ENCODE data around the gene TOGARAM1. TPM values are rescaled to one million over a fixed set of nuclear protein-coding genes. Genes with fewer than 3 reads are reported as not detected.

TOGARAM1 gene, protein sequence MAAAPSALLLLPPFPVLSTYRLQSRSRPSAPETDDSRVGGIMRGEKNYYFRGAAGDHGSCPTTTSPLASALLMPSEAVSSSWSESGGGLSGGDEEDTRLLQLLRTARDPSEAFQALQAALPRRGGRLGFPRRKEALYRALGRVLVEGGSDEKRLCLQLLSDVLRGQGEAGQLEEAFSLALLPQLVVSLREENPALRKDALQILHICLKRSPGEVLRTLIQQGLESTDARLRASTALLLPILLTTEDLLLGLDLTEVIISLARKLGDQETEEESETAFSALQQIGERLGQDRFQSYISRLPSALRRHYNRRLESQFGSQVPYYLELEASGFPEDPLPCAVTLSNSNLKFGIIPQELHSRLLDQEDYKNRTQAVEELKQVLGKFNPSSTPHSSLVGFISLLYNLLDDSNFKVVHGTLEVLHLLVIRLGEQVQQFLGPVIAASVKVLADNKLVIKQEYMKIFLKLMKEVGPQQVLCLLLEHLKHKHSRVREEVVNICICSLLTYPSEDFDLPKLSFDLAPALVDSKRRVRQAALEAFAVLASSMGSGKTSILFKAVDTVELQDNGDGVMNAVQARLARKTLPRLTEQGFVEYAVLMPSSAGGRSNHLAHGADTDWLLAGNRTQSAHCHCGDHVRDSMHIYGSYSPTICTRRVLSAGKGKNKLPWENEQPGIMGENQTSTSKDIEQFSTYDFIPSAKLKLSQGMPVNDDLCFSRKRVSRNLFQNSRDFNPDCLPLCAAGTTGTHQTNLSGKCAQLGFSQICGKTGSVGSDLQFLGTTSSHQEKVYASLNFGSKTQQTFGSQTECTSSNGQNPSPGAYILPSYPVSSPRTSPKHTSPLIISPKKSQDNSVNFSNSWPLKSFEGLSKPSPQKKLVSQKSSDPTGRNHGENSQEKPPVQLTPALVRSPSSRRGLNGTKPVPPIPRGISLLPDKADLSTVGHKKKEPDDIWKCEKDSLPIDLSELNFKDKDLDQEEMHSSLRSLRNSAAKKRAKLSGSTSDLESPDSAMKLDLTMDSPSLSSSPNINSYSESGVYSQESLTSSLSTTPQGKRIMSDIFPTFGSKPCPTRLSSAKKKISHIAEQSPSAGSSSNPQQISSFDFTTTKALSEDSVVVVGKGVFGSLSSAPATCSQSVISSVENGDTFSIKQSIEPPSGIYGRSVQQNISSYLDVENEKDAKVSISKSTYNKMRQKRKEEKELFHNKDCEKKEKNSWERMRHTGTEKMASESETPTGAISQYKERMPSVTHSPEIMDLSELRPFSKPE (N-terminal part only)
- 10.0 TPM for polyA plus RNA-seq (2013, experiment 1 of 2; ENCODE audit: insufficient read length)
- polyA plus RNA-seq (2013, experiment 2 of 2; ENCODE audit: insufficient read length), result 10.3 TPM

DNA sequence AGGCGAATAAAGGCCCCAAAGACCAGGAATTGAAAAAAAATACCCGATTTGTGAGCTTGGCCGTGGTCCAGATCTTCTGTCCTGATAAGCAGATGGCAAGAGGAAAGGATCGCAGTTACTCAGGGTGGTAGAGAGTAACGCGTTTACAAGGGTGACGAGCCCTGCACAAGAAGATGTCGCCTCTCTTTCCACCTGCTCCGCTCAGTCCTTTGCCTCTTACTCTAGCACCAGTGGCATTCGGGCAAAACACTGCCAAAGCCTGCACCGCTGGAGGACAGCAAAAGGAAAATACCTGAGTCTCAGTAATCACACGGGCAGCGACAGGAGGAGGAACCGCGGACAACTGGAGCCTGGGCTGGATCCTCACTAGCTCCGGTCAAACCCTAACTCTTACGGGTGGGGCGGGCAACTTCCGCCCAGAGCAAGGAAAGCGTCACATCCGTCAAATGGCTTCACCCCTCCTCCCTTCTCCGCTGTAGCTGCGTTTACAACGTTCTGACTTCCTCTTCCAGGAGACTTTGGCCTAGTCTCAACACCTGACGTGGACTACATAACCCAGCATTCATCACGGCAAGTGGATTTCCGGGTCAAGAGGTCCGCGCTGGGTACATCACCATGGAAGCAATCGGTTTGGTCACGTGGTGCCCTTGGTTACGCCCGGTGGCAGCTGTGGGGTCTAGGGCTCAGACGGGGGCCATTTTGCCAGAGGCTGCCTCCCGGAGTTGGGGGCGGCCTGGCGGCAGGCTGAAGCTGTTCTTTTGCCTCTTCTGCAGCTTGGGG lies at the start of gene TOGARAM1, which contains the start of gene KLHL28:
TOGARAM1 (plus strand) TSS at position 637 of the 780 bp plus-strand sequence. CDS start 232 bp downstream, outside the sequence.
KLHL28 (minus strand) TSS at position 394 of the 780 bp plus-strand sequence. CDS start 16,019 bp downstream, outside the sequence.
- DNase-seq, result peak; percentile 100

DNA sequence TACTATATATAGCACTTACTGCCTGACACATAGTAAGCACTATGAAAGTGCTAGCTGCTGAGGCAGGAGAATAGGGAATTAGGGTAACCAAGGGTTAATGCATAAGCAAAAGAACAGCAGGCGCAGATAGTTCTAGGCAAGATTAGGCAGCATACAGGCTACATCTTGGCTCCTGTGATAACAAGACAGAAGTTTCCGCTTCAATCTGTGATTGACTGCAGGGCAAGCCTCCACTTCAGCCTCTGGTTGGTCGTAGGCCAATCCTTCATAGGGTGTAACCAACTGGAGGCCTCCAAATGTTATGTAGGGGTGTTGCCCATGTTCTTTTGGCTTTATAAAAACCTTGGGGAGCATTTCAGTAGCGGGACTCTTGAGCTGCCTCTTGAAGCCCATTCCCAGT lies 47.1 kb upstream of the TOGARAM1 start:
- DNase-seq, result peak; percentile 36

DNA sequence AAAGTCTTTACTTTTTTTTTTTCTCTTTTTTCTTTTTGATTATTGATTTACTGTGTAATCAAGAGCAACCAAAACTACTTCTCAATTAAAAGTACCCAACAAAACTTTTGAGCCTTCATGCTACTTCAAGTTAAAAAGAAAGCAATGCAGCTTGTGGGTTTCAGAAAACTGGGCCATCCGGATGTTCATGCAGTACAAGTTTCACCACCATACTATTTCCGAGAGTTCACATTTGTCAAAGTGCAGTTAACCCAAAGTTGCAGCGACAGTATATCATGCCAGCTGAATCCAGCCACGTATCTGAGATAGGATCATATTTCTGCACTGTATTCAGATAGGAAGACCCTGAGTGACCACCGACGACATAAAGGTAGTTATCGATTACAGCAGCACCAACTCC lies 33.2 kb upstream of the TOGARAM1 start:
- no peak for DNase-seq

DNA sequence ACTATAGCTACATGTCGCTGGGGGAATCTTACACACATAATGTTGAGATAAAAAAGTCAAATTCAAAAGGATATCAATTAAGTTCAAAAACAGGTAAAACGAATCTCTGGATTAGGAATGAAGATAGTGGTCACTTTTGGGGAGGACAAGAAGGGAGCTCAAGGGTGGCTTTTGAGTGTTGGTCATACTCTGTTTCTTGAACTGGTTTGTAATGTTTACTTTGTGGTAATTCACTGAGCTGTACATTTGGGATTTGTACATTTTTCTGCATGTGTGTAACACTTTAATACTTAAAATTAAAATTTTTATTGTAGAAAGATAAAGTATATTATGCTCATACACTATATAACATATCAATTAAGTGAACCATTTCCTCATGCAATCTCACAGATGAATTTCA lies 26.8 kb upstream of the TOGARAM1 start:
- DNase-seq, result no peak

DNA sequence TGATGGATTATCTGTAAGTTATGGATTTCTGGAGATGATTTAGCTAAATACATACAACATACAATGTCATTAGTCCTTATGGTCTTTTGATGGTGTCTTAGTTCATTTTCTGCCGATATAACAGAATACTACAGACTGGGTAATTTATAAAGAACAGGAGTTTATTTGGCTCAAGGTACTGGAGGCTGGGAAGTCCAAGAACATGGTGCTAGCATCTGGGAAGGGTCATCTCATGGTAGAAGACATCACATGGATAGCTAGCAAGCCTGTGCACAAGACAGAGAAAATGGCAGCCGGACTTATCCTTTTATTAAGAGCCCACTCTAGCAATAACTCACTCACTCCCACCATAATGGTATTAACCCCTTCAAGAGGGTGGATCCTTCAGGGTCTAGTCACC lies 24.4 kb upstream of the TOGARAM1 start:
- DNase-seq, result no peak

DNA sequence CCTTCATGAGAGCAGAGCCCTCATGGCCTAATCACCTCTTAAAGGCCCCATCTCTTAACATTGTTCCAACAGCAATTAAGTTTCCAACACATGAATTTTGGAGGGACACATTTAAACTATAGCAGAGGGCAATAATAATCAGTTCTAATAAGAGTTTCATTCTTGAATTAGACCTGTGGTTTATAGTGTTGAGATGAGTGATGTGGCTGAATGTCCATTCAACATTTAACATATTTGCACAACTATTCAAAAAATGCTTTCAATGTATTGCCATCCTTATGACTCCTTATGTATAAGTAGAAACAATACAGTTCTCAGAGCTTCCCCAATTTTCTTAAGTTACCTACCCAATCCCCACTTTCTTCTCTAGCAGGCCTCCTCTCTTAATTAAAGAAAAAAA lies 21.8 kb upstream of the TOGARAM1 start:
- peak; percentile 84 for DNase-seq

DNA sequence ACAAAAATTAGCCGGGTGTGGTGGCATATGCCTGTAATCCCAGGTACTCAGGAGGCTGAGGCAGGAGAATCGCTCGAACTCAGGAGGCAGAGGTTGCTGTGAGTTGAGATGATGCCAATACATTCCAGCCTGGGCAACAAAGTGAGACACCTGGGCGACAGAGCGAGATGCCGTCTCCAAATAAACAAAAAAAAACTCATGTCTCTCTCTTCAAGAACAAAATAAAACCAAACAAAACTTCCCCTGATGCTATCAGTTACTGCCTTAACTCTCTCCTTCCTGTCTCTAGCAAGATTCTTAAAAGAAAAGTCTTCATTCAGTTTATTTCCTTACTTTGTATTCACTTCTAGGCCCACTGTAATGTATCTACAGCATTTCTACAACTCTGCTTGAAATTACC lies 21.0 kb upstream of the TOGARAM1 start:
- no peak for DNase-seq

DNA sequence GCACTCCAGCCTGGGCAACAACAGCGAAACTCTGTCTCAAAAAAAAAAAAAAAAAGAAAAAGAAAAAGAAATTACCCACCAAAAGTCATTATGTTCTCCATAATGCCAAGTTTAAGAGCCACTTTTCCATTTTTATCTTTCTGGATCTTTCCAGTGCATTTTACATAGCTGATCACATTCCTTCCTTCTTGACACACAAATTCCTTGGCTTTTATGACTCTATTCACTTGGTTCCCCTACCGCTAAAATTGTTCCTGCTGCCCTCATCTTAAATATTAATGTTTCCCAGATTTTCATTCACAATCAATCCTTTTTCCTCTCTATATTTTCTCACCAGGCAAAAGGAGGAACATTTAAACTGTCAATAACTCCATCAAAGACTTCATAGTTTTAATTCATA lies 20.4 kb upstream of the TOGARAM1 start:
- DNase-seq, result peak; percentile 43

DNA sequence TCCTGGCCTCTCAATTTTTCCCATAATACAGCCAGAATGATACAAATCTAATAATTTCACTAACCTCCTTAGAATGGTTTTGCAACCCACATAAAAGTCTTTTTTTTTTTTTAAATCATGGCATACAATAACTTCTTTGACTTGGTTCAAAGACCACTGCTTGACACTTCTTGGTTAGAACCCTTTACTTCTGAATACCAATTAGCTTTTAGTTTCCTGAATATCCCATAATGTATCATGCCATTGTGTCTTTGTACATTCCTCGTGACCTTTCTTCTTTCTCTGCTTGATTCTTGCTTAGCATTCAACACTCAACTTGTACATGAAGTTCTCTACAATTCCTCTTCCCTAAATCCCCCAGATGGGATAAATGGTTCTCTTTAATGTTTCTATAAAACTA lies 19.6 kb upstream of the TOGARAM1 start:
- DNase-seq, result no peak

DNA sequence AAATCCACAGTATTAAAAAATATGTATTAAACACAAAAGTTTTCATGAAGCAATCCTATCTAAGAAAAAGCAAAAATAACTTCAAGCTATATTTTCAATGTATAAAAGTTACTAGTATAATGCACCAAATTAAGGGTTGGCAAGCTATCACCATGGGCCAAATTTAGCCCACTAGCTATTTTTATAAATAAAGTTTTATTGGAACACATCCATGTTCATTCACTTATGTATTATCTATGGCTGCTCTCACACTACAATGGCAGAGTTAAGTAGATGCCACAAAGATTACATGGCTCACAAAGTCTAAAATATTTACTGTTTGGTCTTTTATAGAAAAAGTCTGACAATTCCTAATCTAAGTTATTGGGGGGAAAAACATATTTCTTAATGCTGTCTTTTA lies 17.9 kb upstream of the TOGARAM1 start:
- no peak for DNase-seq

DNA sequence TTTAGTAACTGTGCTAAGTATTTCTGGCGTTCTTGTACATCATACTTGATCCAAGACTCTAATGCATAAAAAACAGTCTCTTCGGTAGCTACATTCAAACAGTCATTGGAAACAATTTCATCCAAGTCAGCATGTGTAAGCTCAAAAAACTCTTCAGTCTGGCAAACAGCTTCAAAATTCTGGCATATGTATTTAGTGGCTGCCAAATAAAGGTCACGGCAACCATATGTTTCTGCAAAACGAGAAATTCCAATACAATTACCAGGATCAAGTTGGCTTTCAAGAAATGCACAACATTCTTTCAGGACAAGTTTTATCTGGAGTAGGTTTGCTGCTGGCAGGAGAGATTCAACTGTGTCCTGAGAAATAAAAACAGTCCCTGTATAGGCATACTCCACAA lies 16.7 kb upstream of the TOGARAM1 start:
- DNase-seq, result peak; percentile 96

DNA sequence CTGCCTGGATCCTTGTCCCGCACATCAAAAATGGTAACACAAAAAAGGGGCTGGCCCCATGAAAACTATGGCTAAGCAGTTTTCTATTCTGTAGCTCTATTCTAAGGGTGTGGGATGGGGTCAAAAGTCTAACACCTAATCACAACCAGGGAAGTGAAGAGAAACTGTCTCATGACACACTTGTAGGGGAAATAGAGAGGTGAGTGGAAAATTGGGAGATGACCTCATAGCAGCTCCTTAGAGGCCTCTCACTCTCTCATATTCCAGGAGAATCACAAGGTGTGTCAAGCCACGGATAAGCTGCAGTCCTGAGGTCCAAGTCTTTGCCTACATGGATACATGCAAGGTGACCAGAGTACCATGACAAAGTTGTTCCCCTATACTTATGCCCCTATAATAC lies 10.9 kb upstream of the TOGARAM1 start:
- DNase-seq, result no peak

DNA sequence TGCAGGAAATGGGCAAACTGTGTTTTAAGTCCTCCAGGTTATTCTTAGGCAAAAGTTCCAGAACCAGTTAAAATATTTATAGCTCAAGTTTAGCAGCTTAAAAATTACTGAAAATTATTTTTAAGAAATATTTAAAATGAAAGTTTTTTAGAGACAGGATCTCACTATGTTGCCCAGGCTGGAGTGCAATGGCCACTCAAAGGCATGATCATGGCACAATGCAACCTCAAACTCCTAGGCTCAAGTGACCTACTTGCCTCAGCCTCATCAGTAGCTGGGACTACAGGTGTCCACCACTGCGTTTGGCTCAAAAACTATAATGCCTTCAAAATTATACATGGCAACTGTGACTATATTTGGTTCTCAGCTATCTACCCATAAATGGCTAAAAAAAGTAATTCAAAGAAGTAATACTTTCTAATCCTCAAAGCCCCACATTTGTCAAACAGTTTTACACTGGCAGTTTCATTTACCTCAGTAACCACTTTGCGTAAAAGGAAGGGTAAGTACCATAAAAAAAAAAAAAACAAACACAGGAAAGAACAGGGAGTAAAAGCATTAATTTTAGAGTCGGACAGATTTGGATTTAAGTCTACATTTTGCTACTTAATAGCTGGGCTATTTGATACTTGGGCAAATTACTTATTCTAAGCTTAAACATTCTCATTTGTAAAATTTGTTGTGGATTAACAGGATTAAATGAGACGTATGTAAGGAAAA lies 9.4 kb upstream of the TOGARAM1 start:
- DNase-seq, result no peak

DNA sequence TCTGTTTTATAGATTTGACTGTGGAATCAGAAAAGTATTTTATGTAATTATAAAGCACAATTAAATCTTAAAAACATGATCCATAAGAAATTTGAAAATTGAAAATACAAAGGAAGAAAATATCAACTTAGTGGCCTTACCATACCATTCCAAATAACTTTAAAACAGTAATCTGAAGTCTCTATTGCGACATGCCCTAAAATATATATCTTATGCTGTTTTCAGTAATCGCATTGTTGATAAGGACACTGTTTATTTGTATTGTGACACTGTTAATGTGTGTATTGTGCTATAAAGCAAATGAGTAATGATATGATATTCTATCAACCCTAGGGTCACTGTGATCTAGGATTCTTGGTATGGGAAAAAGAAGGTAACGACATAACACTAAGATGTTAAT lies 7.2 kb upstream of the TOGARAM1 start:
- DNase-seq, result no peak

DNA sequence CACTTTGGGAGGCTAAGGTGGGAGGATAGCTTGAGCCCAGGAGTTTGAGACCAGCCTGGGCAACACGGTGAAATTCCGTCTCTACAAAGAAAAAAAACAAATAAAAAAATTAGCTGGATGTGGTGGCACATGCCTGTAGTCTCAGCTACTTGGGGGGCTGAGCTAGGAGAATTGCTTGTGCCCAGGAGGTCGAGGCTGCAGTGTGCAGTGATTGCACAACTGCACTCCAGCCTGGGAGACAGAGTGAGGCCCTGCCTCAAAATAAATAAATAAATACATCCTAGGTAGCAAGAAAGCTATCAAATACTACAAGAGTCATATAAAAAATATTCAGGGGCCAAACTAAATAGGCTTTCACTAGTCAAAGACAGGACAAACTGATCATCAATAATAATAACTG lies 6.5 kb upstream of the TOGARAM1 start:
- no peak for DNase-seq

DNA sequence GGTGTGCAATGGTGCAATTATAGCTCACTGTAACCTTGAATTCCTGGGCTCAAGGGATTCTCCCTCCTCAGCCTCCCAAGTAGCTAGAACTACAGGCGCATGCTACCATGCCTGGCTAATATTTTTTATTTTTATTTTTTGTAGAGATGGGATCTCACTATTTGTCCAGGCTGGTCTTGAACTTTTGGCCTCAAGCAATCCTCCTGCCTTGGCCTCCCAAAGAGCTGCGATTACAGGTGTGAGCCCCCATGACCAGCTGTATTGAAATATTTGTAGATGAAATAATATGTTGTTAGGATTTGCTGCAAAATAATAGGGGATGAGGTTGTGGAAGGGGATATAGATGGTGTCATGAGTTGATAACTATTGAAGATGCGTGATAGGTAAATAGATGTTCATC lies 5.1 kb upstream of the TOGARAM1 start:
- no peak for DNase-seq

DNA sequence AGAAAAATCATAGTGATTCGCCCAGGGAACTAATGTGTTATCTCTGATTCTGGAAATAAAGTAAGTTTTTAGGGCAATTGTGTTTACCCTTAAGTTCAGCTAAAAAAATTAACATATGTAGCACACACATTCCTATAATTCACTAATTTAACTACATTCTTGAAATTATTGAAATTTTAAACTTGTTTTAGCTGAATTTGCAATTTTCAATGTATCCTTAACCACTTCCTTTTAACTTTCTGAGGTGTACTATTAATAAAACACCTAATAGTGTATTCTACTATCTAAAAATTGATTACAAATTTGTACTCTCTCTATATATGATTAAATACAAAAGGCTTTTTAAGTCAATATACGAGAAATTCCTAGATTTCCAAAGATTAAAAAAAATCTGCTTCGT lies 2.5 kb upstream of the TOGARAM1 start:
- DNase-seq, result no peak

DNA sequence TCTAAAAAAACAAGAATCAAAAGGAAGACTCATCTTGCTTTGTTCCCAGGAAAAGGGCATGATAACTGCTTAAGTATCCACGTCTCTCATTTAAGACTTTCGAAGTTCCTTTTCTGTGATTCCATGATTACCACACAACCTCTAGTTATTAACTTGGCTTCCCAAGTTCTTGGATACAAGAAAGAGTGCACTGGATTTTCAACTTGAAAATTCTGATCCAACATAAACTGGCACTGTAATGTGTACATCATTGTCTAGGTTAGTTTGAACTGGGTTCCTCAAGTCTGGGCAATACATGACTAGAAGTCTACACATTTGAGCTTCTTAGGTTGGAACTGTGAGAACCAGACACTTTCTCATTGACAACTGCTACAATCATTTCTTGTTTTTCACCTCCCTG lies 1.8 kb upstream of the TOGARAM1 start:
- DNase-seq, result no peak

DNA sequence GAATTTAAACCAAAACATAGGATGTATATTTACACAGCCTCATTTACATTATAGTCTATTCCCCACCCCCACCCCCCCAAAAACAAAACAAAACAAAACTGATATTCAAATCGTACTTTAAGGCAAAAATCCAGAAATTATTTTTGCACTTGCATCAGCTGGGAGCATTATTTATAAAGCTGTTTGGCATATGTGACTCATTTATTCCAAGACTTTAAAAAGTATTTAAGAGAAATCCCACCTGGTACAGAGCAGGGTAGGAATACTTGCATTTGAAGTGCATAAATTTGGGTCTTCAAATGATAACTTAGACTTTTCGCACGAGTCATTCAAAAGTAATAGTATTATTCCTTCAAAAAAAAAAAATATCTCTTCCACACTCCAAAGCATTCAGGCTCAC lies 1.3 kb upstream of the TOGARAM1 start:
- no peak for DNase-seq

DNA sequence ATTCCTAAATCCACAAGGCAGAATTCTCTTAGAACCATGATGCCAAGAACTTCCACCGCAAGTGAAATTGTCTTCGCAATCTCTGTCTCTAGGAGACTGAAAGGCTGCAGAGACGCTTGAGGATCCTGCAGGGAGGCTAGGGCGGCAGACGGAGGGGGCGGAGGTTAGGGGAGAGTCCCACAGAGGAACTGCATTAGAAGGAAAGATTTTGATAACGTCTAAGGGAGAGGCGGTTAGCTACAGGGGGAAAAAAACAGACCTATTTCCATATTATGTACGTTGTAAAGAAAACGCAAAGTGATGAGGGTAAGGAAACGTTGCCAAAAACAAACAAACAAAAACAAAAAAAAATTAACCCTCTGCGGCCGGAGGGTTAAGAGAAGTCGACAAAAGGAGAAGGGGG lies 838 bp upstream of the TOGARAM1 start:
- DNase-seq, result peak; percentile 48
